HEK293 (cell line): ENCODE results near the gene LRRFIP1.

Experiments used
- CTCF ChIA-PET: fragments of 350-600 bp; formaldehyde crosslinking; extraction: SDS; loops from one replicate; lab custom pipeline; 2021; ENCODE audit warnings: antibody characterized with exemption; lab: Yijun Ruan, JAX
- POLR2A ChIA-PET: fragments of 300-600 bp; formaldehyde crosslinking; extraction: SDS; loops from one replicate; lab custom pipeline; 2020; ENCODE audit warnings: antibody characterized with exemption, inconsistent platforms; lab: Yijun Ruan, JAX
- H3K27ac ChIP-seq: fragments of 200-500 bp; sonication (Bioruptor generic); 2 replicates; pipeline ENCODE4 v1.5.1; 2014; ENCODE audit warnings: low read depth, low read length, control low read depth, inconsistent platforms; ENCODE audit errors: extremely low read depth
- H3K36me3 ChIP-seq, 2 experiments: fragments of 200-500 bp in 1 of 2; sonication (Bioruptor generic) in 1 of 2; 1 replicate in 1 of 2; 2 replicates in 1 of 2; pipeline ENCODE4 v1.5.1; 2014 to 2017; ENCODE audit warnings: inconsistent platforms in 2 of 2, low read length in 2 of 2; ENCODE audit not compliant: control insufficient read depth in 2 of 2, insufficient read depth in 1 of 2
- H3K4me1 ChIP-seq: fragments of 200-500 bp; sonication (Bioruptor generic); 2 replicates; pipeline ENCODE4 v1.5.1; 2014; ENCODE audit warnings: mild to moderate bottlenecking, low read length, inconsistent platforms; ENCODE audit not compliant: control insufficient read depth, insufficient read depth
- H3K4me3 ChIP-seq: 2 replicates; pipeline ENCODE4 v1.5.1; 2011; ENCODE audit warnings: low read depth, mild to moderate bottlenecking, control low read depth, low read length, moderate library complexity
- H3K9me3 ChIP-seq: fragments of 200-500 bp; sonication (Bioruptor generic); 2 replicates; pipeline ENCODE4 v1.5.1; 2014; ENCODE audit warnings: low read depth, low read length, inconsistent platforms; ENCODE audit not compliant: control insufficient read depth, insufficient read depth
- FEZF1 ChIP-seq: fragments of 450-650 bp; formaldehyde crosslinking; IDR thresholded peaks from 2 replicates; pipeline ENCODE4 v1.5.1; 2016; ENCODE audit warnings: missing biosample characterization, missing genetic modification characterization
- GLI2 ChIP-seq: fragments of 450-650 bp; formaldehyde crosslinking; IDR thresholded peaks from 2 replicates; pipeline ENCODE4; 2017; ENCODE audit warnings: missing biosample characterization, missing genetic modification characterization, low read depth, borderline replicate concordance
- PBX3 ChIP-seq: sonication (generic); formaldehyde crosslinking; IDR thresholded peaks from 2 replicates; pipeline ENCODE4 v1.8.1; 2022; ENCODE audit warnings: mild to moderate bottlenecking, moderate library complexity, missing genetic modification reagents
- SP2 ChIP-seq: fragments of 450-650 bp; formaldehyde crosslinking; IDR thresholded peaks from 2 replicates; pipeline ENCODE4 v1.5.1; 2016; ENCODE audit warnings: missing biosample characterization, missing genetic modification characterization
- SP3 ChIP-seq: fragments of 450-650 bp; formaldehyde crosslinking; IDR thresholded peaks from 2 replicates; pipeline ENCODE4 v1.5.1; 2016; ENCODE audit warnings: missing biosample characterization, missing genetic modification characterization
- ZBTB49 ChIP-seq: fragments of 450-650 bp; formaldehyde crosslinking; IDR thresholded peaks from 2 replicates; pipeline ENCODE4 v1.5.1; 2016; ENCODE audit warnings: missing biosample characterization, missing genetic modification characterization, low read depth
- ZEB2 ChIP-seq: fragments of 450-650 bp; formaldehyde crosslinking; IDR thresholded peaks from 2 replicates; pipeline ENCODE4 v1.5.1; 2016; ENCODE audit warnings: missing biosample characterization, missing genetic modification characterization
- ZNF10 ChIP-seq: fragments of 450-650 bp; formaldehyde crosslinking; IDR thresholded peaks from 2 replicates; pipeline ENCODE4 v1.5.1; 2017; ENCODE audit warnings: missing biosample characterization, missing genetic modification characterization
- ZNF121 ChIP-seq: fragments of 450-650 bp; formaldehyde crosslinking; IDR thresholded peaks from 2 replicates; pipeline ENCODE4 v1.5.1; 2016; ENCODE audit warnings: missing biosample characterization, missing genetic modification characterization
- ZNF132 ChIP-seq: fragments of 450-650 bp; formaldehyde crosslinking; IDR thresholded peaks from 2 replicates; pipeline ENCODE4 v1.5.1; 2017; ENCODE audit warnings: missing biosample characterization, missing genetic modification characterization, borderline replicate concordance
- ZNF133 ChIP-seq: fragments of 450-650 bp; formaldehyde crosslinking; IDR thresholded peaks from 2 replicates; pipeline ENCODE4 v1.5.1; 2016; ENCODE audit warnings: missing biosample characterization, missing genetic modification characterization
- ZNF18 ChIP-seq: fragments of 450-650 bp; formaldehyde crosslinking; IDR thresholded peaks from 2 replicates; pipeline ENCODE4 v1.5.1; 2016; ENCODE audit warnings: missing biosample characterization, missing genetic modification characterization
- ZNF19 ChIP-seq: fragments of 450-650 bp; formaldehyde crosslinking; IDR thresholded peaks from 2 replicates; pipeline ENCODE4; 2016; ENCODE audit warnings: missing biosample characterization, missing genetic modification characterization, low read depth
- ZNF2 ChIP-seq: fragments of 450-650 bp; formaldehyde crosslinking; IDR thresholded peaks from 2 replicates; pipeline ENCODE4 v1.5.1; 2016; ENCODE audit warnings: missing biosample characterization, missing genetic modification characterization
- ZNF274 ChIP-seq, 2 experiments: fragments of 200-500 bp in 1 of 2; fragments of 450-650 bp in 1 of 2; sonication (Bioruptor generic) in 1 of 2; formaldehyde crosslinking in 1 of 2; IDR thresholded peaks; 2 replicates each; pipeline versions ENCODE4 v1.5.1 to v1.6.1; 2014 to 2016; ENCODE audit warnings: borderline replicate concordance in 1 of 2, inconsistent platforms in 1 of 2, low read length in 1 of 2, missing biosample characterization in 1 of 2, missing genetic modification characterization in 1 of 2
- ZNF302 ChIP-seq: fragments of 450-650 bp; formaldehyde crosslinking; IDR thresholded peaks from 2 replicates; pipeline ENCODE4 v1.5.1; 2016; ENCODE audit warnings: missing biosample characterization, missing genetic modification characterization, low read depth
- ZNF391 ChIP-seq: fragments of 450-650 bp; formaldehyde crosslinking; IDR thresholded peaks from 2 replicates; pipeline ENCODE4 v1.5.1; 2016; ENCODE audit warnings: low read depth, missing biosample characterization, missing genetic modification characterization, borderline replicate concordance
- ZNF404 ChIP-seq: fragments of 450-650 bp; formaldehyde crosslinking; IDR thresholded peaks from 2 replicates; pipeline ENCODE4 v1.5.1; 2017; ENCODE audit warnings: missing biosample characterization, missing genetic modification characterization
- ZNF416 ChIP-seq: fragments of 450-650 bp; formaldehyde crosslinking; IDR thresholded peaks from 2 replicates; pipeline ENCODE4 v1.5.1; 2016; ENCODE audit warnings: missing biosample characterization, missing genetic modification characterization
- ZNF423 ChIP-seq: fragments of 450-650 bp; formaldehyde crosslinking; IDR thresholded peaks from 2 replicates; pipeline ENCODE4 v1.5.1; 2016; ENCODE audit warnings: missing biosample characterization, missing genetic modification characterization
- ZNF433 ChIP-seq: fragments of 450-650 bp; formaldehyde crosslinking; IDR thresholded peaks from 2 replicates; pipeline ENCODE4 v1.5.1; 2016; ENCODE audit warnings: missing biosample characterization, missing genetic modification characterization, low read depth
- ZNF449 ChIP-seq: fragments of 450-650 bp; formaldehyde crosslinking; IDR thresholded peaks from 2 replicates; pipeline ENCODE4 v1.5.1; 2017; ENCODE audit warnings: missing biosample characterization, mild to moderate bottlenecking, missing genetic modification characterization, moderate library complexity
- ZNF529 ChIP-seq: fragments of 450-650 bp; formaldehyde crosslinking; IDR thresholded peaks from 2 replicates; pipeline ENCODE4 v1.5.1; 2017; ENCODE audit warnings: missing genetic modification characterization, missing biosample characterization; ENCODE audit not compliant: insufficient replicate concordance
- ZNF645 ChIP-seq: fragments of 450-650 bp; formaldehyde crosslinking; IDR thresholded peaks from 2 replicates; pipeline ENCODE4; 2016; ENCODE audit warnings: missing biosample characterization, missing genetic modification characterization
- ZNF658 ChIP-seq: fragments of 450-650 bp; formaldehyde crosslinking; IDR thresholded peaks from 2 replicates; pipeline ENCODE4; 2016; ENCODE audit warnings: missing biosample characterization, missing genetic modification characterization
- ZNF837 ChIP-seq: fragments of 450-650 bp; formaldehyde crosslinking; IDR thresholded peaks from 2 replicates; pipeline ENCODE4 v1.5.1; 2016; ENCODE audit warnings: missing biosample characterization, missing genetic modification characterization
- ZXDB ChIP-seq: fragments of 450-650 bp; formaldehyde crosslinking; IDR thresholded peaks from 2 replicates; pipeline ENCODE4 v1.5.1; 2016; ENCODE audit warnings: missing biosample characterization, missing genetic modification characterization

Gene LRRFIP1

GRCh38 chr2:237752761-237753165, 125.4 kb downstream of the LRRFIP1 start:
- Histone ChIP-seq H3K4me1 (no peaks in the 10 kb centered on the region), H3K36me3 (peaks cover 14 to 85% of the 10 kb centered on the region in 2 experiments), H3K9me3 (no peaks in the 10 kb centered on the region), H3K27ac (no peak overlapping the region), H3K4me3 (no peak overlapping the region)
- ChIA-PET CTCF (no interaction called here), POLR2A (no interaction called here)
- no peak for TF ChIP-seq ZNF423 (tag by site-specific recombination)
- TF ChIP-seq ZNF416 (tag by site-specific recombination), result no peak
- TF ChIP-seq ZNF18 (tag by site-specific recombination), result no peak
- no peak for TF ChIP-seq ZNF121 (tag by site-specific recombination)
- TF ChIP-seq ZNF404 (tag by site-specific recombination), result no peak
- TF ChIP-seq ZNF391 (tag by site-specific recombination), result no peak
- TF ChIP-seq ZNF302, result no peak
- no peak for TF ChIP-seq ZNF645 (tag by site-specific recombination)
- no peak for TF ChIP-seq ZNF837
- TF ChIP-seq FEZF1 (tag by site-specific recombination), result no peak
- TF ChIP-seq ZBTB49 (tag by site-specific recombination), result no peak
- TF ChIP-seq ZNF10 (tag by site-specific recombination), result no peak
- no peak for TF ChIP-seq ZNF658 (tag by site-specific recombination)
- no peak for TF ChIP-seq ZNF133 (tag by site-specific recombination)
- TF ChIP-seq ZXDB (tag by site-specific recombination), result no peak

- H3K4me3 ChIP-seq, result no peak overlapping the region
- peaks cover 14 to 87% of the 10 kb centered on the region in 2 experiments for H3K36me3 ChIP-seq
- POLR2A ChIA-PET, result no interaction called here
- no peaks in the 10 kb centered on the region for H3K9me3 ChIP-seq
- H3K27ac ChIP-seq, result no peak overlapping the region
- CTCF ChIA-PET, result interaction anchor here (0.6 to 2.4 kb wide), 5 partner anchors 10 to 241 kb away, joined by 3 to 19 read pairs (median 5); no protein-coding TSS in a partner anchor
- no peaks in the 10 kb centered on the region for H3K4me1 ChIP-seq
- TF ChIP-seq ZNF449, result no peak
- TF ChIP-seq ZNF529, result no peak
- TF ChIP-seq ZNF416 (tag by site-specific recombination), result no peak
- no peak for TF ChIP-seq ZNF274 (IDR thresholded peaks at IDR 0.05; ENCODE audit: low read length)
- no peak for TF ChIP-seq ZNF274 (tag by site-specific recombination; IDR thresholded peaks at IDR 0.05; ENCODE audit: borderline replicate concordance)
- TF ChIP-seq ZNF433 (tag by site-specific recombination), result no peak
- TF ChIP-seq SP2, result no peak
- TF ChIP-seq ZNF132 (tag by site-specific recombination), result no peak
- no peak for TF ChIP-seq GLI2 (tag by site-specific recombination)
- no peak for TF ChIP-seq PBX3 (CRISPR knock-in tag)
- no peak for TF ChIP-seq SP3 (tag by site-specific recombination)
- TF ChIP-seq ZNF19 (tag by site-specific recombination), result no peak
- TF ChIP-seq ZEB2 (tag by site-specific recombination), result no peak
- no peak for TF ChIP-seq ZNF2
Measured at GRCh38 chr2:237754182-237754581, 126.8 kb downstream of the LRRFIP1 start.
